Umbilical cord (tissue), 1 donor: ENCODE results near the gene ACTL9. TPM values are rescaled to one million over a fixed set of nuclear protein-coding genes. Genes with fewer than 3 reads are reported as not detected.

Experiments used
- total RNA-seq: library from RNA; depleted of rRNA; stranded (reverse); fragments of >200 nt; gene quantifications from one replicate; pipeline ENCODE4 v1.2.3, GENCODE V29; 2014; ENCODE audit warnings: low replicate concordance; ENCODE audit not compliant: insufficient read depth

The ACTL9 gene
- total RNA-seq, 1 donor from 2014 or later = not detected

Other genes starting within 250 kb of the ACTL9 start
- gene PRAM1, start 196.2 kb downstream of the ACTL9 start, total RNA-seq = 0.72 TPM
- gene ZNF414, start 184.6 kb downstream of the ACTL9 start, total RNA-seq = 6.3 TPM
- 20.2 TPM for gene MYO1F, start 121.4 kb downstream of the ACTL9 start, total RNA-seq
- 64.8 TPM for gene ADAMTS10, start 88.1 kb downstream of the ACTL9 start, total RNA-seq
- gene NFILZ, start 68.2 kb downstream of the ACTL9 start, total RNA-seq = not detected
- not detected for gene OR2Z1, start 22.8 kb upstream of the ACTL9 start, total RNA-seq
- gene ZNF558, start 133.5 kb upstream of the ACTL9 start, total RNA-seq = 33.2 TPM
- not detected for gene MBD3L1, start 133.6 kb upstream of the ACTL9 start, total RNA-seq